HEK293T (cell line): ENCODE results near the gene TNFRSF11A.

Source experiments
- CTCF ChIA-PET: fragments of 350-600 bp; formaldehyde crosslinking; extraction: SDS; loops from one replicate; lab custom pipeline; 2021; ENCODE audit warnings: antibody characterized with exemption, inconsistent platforms; lab: Yijun Ruan, JAX
- POLR2A ChIA-PET: fragments of 350-600 bp; formaldehyde crosslinking; extraction: SDS; loops from one replicate; lab custom pipeline; 2020; ENCODE audit warnings: antibody characterized with exemption, inconsistent platforms; lab: Yijun Ruan, JAX
- DNase-seq: peaks from one replicate; pipeline ENCODE4 v3.0.0; 2012; ENCODE audit warnings: mixed read lengths; ENCODE audit errors: extremely low spot score
- ARNT ChIP-seq: fragments of 450-650 bp; IDR thresholded peaks from 2 replicates; pipeline ENCODE4 v1.6.1; 2017; ENCODE audit warnings: mild to moderate bottlenecking
- BHLHE40 ChIP-seq: fragments of 450-650 bp; IDR thresholded peaks from 2 replicates; pipeline ENCODE4 v1.6.1; 2016; ENCODE audit warnings: mild to moderate bottlenecking, moderate library complexity, borderline replicate concordance
- CTBP1 ChIP-seq: fragments of 450-650 bp; IDR thresholded peaks from 2 replicates; pipeline ENCODE4 v1.6.1; 2016; ENCODE audit warnings: borderline replicate concordance
- ELF4 ChIP-seq: fragments of 450-650 bp; IDR thresholded peaks from 2 replicates; pipeline ENCODE4 v1.6.1; 2017; ENCODE audit warnings: antibody characterized with exemption
- FOXA1 ChIP-seq: fragments of 450-650 bp; IDR thresholded peaks from 2 replicates; pipeline ENCODE4 v1.6.1; 2016; ENCODE audit warnings: mild to moderate bottlenecking
- FOXK2 ChIP-seq: fragments of 450-650 bp; IDR thresholded peaks from 2 replicates; pipeline ENCODE4 v1.6.1; 2016; ENCODE audit warnings: mild to moderate bottlenecking
- FOXM1 ChIP-seq: fragments of 450-650 bp; IDR thresholded peaks from 2 replicates; pipeline ENCODE4 v1.6.1; 2017; ENCODE audit warnings: mild to moderate bottlenecking, borderline replicate concordance
- HDGF ChIP-seq: fragments of 450-650 bp; IDR thresholded peaks from 2 replicates; pipeline ENCODE4 v1.6.1; 2017; ENCODE audit warnings: antibody characterized with exemption, borderline replicate concordance
- L3MBTL2 ChIP-seq: fragments of 450-650 bp; conservative IDR thresholded peaks from 2 replicates; pipeline ENCODE4 v1.6.1; 2016; ENCODE audit warnings: mild to moderate bottlenecking
- LEF1 ChIP-seq: fragments of 450-650 bp; IDR thresholded peaks from 2 replicates; pipeline ENCODE4 v1.6.1; 2017; ENCODE audit warnings: mild to moderate bottlenecking, borderline replicate concordance
- NFRKB ChIP-seq: fragments of 450-650 bp; IDR thresholded peaks from 2 replicates; pipeline ENCODE4 v1.6.1; 2016; ENCODE audit warnings: mild to moderate bottlenecking, moderate library complexity
- SP1 ChIP-seq: fragments of 450-650 bp; IDR thresholded peaks from 2 replicates; pipeline ENCODE4 v1.6.1; 2017
- SUZ12 ChIP-seq: fragments of 450-650 bp; IDR thresholded peaks from 2 replicates; pipeline ENCODE4 v1.6.1; 2016; ENCODE audit warnings: mild to moderate bottlenecking
- TARDBP ChIP-seq: fragments of 450-650 bp; IDR thresholded peaks from 2 replicates; pipeline ENCODE4 v1.6.1; 2016
- ZNF384 ChIP-seq: fragments of 450-650 bp; IDR thresholded peaks from 2 replicates; pipeline ENCODE4 v1.6.1; 2016
- TF ChIP-seq, protein P1 (sequence below): fragments of 450-650 bp; IDR thresholded peaks from 2 replicates; pipeline ENCODE4 v1.6.1; 2016

TNFRSF11A gene

GRCh38 chr18:62398291-62398690, 73.2 kb downstream of the TNFRSF11A start:
- DNase-seq = no peak
- ChIA-PET CTCF (no interaction called here), POLR2A (no interaction called here)
- TF ChIP-seq HDGF = no peak
- TF ChIP-seq FOXM1 = no peak
- no peak for TF ChIP-seq BHLHE40

GRCh38 chr18:62399276-62399675, 74.2 kb downstream of the TNFRSF11A start:
- TF ChIP-seq NFRKB (no peak), CTBP1 (no peak), ZNF384 (no peak), HDGF (no peak)
- TF ChIP-seq, protein P1, sequence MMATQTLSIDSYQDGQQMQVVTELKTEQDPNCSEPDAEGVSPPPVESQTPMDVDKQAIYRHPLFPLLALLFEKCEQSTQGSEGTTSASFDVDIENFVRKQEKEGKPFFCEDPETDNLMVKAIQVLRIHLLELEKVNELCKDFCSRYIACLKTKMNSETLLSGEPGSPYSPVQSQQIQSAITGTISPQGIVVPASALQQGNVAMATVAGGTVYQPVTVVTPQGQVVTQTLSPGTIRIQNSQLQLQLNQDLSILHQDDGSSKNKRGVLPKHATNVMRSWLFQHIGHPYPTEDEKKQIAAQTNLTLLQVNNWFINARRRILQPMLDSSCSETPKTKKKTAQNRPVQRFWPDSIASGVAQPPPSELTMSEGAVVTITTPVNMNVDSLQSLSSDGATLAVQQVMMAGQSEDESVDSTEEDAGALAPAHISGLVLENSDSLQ = no peak
- CTCF ChIA-PET = no interaction called here
- POLR2A ChIA-PET = no interaction called here
- DNase-seq = no peak

GRCh38 chr18:62399781-62400308, 74.7 kb downstream of the TNFRSF11A start:
- TF ChIP-seq ARNT (no peak), FOXM1 (no peak)
- peak; percentile 27 for DNase-seq
- ChIA-PET CTCF (no interaction called here), POLR2A (no interaction called here)

DNA sequence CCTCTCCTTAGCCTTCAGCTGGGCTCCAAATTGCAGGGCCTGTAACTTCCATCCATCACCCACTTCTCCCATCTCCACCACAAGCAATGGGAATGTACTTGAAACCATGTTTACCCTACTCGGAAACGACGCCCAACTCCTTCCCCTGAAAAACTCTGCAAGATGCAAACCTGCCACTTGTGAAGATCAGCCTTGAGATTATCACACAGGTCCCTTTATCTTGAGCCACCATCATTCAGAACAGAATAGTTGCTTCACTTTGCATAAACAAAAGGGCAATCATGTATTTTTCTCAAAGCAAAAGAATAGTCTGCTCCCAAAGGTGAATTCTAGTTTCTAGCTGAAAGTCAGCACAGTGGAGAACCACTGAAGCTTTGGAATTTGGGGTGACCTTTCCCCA, 75.8 kb downstream of the TNFRSF11A start:
- no peak for DNase-seq
- ChIA-PET CTCF (no interaction called here), POLR2A (no interaction called here)
- no peak for TF ChIP-seq SP1
- no peak for TF ChIP-seq FOXM1
- no peak for TF ChIP-seq ARNT
- TF ChIP-seq L3MBTL2 = no peak
- no peak for TF ChIP-seq FOXK2
- TF ChIP-seq FOXA1 = no peak
- TF ChIP-seq ZNF384 = no peak
- no peak for TF ChIP-seq TARDBP
- no peak for TF ChIP-seq NFRKB
- TF ChIP-seq HDGF = no peak
- TF ChIP-seq, protein P1 = no peak
- TF ChIP-seq BHLHE40 = no peak
- no peak for TF ChIP-seq ELF4
- TF ChIP-seq LEF1 = no peak
- TF ChIP-seq CTBP1 = no peak

DNA sequence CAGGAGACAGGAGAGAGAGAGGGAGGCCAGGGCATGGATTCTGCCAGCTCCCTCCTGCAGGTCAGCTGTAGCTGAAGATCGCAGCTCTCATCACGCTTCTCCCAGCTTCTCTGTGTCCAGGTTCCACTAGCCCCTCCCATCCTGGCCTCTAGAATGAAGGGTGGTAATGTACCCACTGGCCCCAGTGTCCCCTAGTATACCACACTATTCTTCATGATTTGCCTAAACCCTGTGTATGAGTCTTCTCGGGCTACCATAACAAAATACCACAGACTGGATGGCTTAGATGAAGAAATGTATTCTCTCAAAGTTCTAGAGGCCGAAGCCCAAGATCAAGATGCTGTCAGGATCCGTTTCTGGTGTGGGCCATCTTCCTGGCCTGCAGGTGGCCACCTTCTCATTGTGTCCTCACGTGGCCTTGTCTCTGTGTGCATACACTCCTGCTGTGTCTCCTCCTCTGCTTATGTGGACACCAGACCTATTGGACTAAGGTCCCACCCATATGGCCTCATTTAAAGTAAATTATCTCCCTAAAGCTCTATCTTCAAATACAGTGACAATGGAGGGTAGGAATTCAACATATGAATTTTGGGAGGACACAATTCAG, 77.3 kb downstream of the TNFRSF11A start:
- no peak for TF ChIP-seq TARDBP
- no peak for TF ChIP-seq SP1
- TF ChIP-seq ARNT = no peak
- TF ChIP-seq FOXA1 = no peak
- no peak for TF ChIP-seq ELF4
- TF ChIP-seq NFRKB = no peak
- no peak for TF ChIP-seq SUZ12
- no peak for TF ChIP-seq L3MBTL2
- TF ChIP-seq, protein P1 = no peak
- no peak for TF ChIP-seq FOXM1
- TF ChIP-seq ZNF384 = no peak
- no peak for TF ChIP-seq CTBP1
- TF ChIP-seq HDGF = no peak
- no peak for TF ChIP-seq FOXK2
- no peak for TF ChIP-seq BHLHE40
- TF ChIP-seq LEF1 = no peak
- POLR2A ChIA-PET = no interaction called here
- CTCF ChIA-PET = no interaction called here
- no peak for DNase-seq

GRCh38 chr18:62403120-62403519, 78.0 kb downstream of the TNFRSF11A start:
- CTCF ChIA-PET = no interaction called here
- POLR2A ChIA-PET = no interaction called here

DNA sequence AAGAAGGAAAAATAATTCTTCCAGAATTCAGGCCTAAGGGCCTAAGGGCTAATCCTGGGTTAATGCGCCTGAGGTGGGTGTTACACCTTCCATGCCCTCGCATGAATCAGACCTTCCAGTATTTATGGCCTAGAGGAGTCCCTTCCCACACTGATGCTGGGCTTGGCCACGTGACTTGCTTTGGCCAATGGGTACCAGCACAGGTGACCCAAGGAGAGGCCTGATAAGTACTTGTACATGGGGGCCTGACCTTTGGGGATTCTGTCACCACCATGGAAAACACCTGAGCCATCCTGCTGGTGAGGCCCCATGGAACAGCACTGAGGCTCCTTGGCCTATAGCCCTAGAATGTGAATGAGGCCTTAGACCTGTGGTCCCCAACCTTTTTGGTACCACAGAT, 79.8 kb downstream of the TNFRSF11A start:
- DNase-seq = no peak
- ChIA-PET POLR2A (no interaction called here), CTCF (no interaction called here)
- TF ChIP-seq TARDBP (no peak), FOXA1 (no peak), CTBP1 (no peak), FOXM1 (no peak), ELF4 (no peak), NFRKB (no peak), SUZ12 (no peak), L3MBTL2 (no peak), BHLHE40 (no peak), ZNF384 (no peak)

More at GRCh38 chr18:62403120-62403519, 78.0 kb downstream of the TNFRSF11A start:
- no peak for DNase-seq
- no peak for TF ChIP-seq L3MBTL2
